Gastrocnemius medialis (tissue), 4 donors: ENCODE data around the gene EPHA5. TPM values are rescaled to one million over a fixed set of nuclear protein-coding genes. Genes with fewer than 3 reads are reported as not detected.

Experiments used
- ATAC-seq, 2 donors: fragments of 150-250 bp; one replicate each; pipeline ENCODE4 v1.9.1; 2016
- DNase-seq, 2 donors: peaks; one replicate each; pipeline ENCODE4 v3.0.0-alpha.2; 2019
- H3K27ac ChIP-seq, 4 donors: fragments of 200-600 bp; sonication (generic); 1 replicate in 1 of 4; 2 replicates in 3 of 4; pipeline ENCODE4 v1.5.1; 2016 to 2018; ENCODE audit warnings: mild to moderate bottlenecking in 2 of 4, moderate library complexity in 1 of 4
- H3K27me3 ChIP-seq, 3 donors: fragments of 200-600 bp; sonication (generic) in 2 of 3; 1 replicate in 1 of 3; 2 replicates in 2 of 3; pipeline versions ENCODE4 v1.5.1 to v1.6.0; 2016 to 2019; ENCODE audit warnings: mild to moderate bottlenecking in 1 of 3, moderate library complexity in 1 of 3
- H3K36me3 ChIP-seq, 2 donors: fragments of 200-600 bp; sonication (generic) in 1 of 2; one replicate each; pipeline ENCODE4 v1.5.1; 2017 to 2018
- H3K4me1 ChIP-seq, 2 donors: fragments of 200-600 bp; sonication (generic) in 1 of 2; one replicate each; pipeline ENCODE4 v1.5.1; 2016 to 2017; ENCODE audit warnings: mild to moderate bottlenecking in 2 of 2
- H3K4me3 ChIP-seq, 4 donors: fragments of 200-600 bp; sonication (generic) in 3 of 4; 1 replicate in 1 of 4; 2 replicates in 3 of 4; pipeline ENCODE4 v1.5.1; 2016 to 2019; ENCODE audit warnings: mild to moderate bottlenecking in 2 of 4
- H3K9me3 ChIP-seq, 3 donors: fragments of 200-600 bp; sonication (generic) in 2 of 3; 1 replicate in 1 of 3; 2 replicates in 2 of 3; pipeline ENCODE4 v1.5.1; 2016 to 2019
- POLR2A ChIP-seq, 2 donors: fragments of 450-650 bp; IDR thresholded peaks; one replicate each; pipeline ENCODE4 v1.6.1; 2017; ENCODE audit warnings: antibody characterized with exemption in 2 of 2, mild to moderate bottlenecking in 2 of 2, moderate library complexity in 2 of 2
- in situ Hi-C, 4 donors: fragments of 200-750 bp; cut with MboI; loops; one replicate each; pipeline versions ENCODE4 v1.15.0 to v1.8.0; 2017; ENCODE audit warnings: low sequenced_read_pairs in 4 of 4
- intact Hi-C: fragments of 100-400 bp; cut with DNase I; formaldehyde crosslinking; loops from one replicate; pipeline ENCODE4 v1.15.1; 2023; ENCODE audit warnings: low total_unique reads
- total RNA-seq, 4 donors: library from RNA; depleted of rRNA; stranded (reverse); fragments of >200 nt; gene quantifications; one replicate each; pipeline versions ENCODE4 v1.1.0 to v1.2.3, GENCODE V29; 2016
- TF ChIP-seq, protein P1 (sequence below), 5 experiments: fragments of 450-650 bp in 3 of 5; fragments of 200-600 bp in 2 of 5; sonication (generic) in 2 of 5; IDR thresholded peaks in 4 of 5; conservative IDR thresholded peaks in 1 of 5; 1 replicate in 4 of 5; 2 replicates in 1 of 5; pipeline ENCODE4 v1.5.1; 2016 to 2019; ENCODE audit warnings: antibody characterized with exemption in 5 of 5, mild to moderate bottlenecking in 3 of 5, moderate library complexity in 3 of 5

The EPHA5 gene
- total RNA-seq, 4 donors from 2014 or later = not detected

DNA sequence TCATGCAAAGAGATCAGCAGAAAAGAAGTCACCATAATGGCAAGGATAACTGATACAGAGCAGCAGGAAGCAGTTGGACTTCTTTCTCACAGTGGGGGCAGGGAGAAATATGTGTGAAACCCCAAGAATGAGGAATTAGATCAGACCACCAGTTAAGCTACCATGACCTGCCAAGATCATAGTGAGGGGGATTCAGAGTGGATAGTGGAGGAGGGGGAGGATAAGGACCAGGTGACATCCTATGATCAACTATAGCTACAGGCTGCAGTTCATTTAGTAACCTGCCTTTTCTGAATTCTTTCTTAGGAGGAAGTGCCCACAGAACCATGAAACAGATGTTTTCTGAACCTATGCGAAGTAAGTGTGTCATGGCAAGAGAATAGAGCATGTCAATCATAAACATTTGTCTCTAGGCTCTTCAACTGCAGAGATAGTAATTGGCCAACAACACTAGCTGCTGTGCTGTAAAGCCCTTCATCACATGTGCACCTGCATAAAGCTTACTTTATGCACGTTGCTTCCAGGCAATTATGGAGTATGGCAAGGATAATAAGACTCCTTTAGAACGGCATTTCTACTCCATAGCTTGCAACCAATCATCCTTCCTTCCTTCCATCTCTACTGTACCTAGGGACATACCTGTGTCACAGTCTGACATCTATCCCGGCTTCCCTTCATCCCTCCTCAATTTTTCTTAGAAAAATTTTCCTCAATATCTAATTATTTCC lies 329.7 kb downstream of the EPHA5 start:
- no peaks in the 10 kb centered on the region for H3K4me1 ChIP-seq
- H3K36me3 ChIP-seq = no peaks in the 10 kb centered on the region
- no peaks in the 10 kb centered on the region for H3K27me3 ChIP-seq
- ATAC-seq (no peak), DNase-seq (no peak)
- TF ChIP-seq, protein P1, sequence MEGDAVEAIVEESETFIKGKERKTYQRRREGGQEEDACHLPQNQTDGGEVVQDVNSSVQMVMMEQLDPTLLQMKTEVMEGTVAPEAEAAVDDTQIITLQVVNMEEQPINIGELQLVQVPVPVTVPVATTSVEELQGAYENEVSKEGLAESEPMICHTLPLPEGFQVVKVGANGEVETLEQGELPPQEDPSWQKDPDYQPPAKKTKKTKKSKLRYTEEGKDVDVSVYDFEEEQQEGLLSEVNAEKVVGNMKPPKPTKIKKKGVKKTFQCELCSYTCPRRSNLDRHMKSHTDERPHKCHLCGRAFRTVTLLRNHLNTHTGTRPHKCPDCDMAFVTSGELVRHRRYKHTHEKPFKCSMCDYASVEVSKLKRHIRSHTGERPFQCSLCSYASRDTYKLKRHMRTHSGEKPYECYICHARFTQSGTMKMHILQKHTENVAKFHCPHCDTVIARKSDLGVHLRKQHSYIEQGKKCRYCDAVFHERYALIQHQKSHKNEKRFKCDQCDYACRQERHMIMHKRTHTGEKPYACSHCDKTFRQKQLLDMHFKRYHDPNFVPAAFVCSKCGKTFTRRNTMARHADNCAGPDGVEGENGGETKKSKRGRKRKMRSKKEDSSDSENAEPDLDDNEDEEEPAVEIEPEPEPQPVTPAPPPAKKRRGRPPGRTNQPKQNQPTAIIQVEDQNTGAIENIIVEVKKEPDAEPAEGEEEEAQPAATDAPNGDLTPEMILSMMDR (IDR thresholded peaks at IDR 0.05 in 4 of 5, conservative IDR thresholded peaks at IDR 0.05 in 1 of 5) = no peak
- no peak for TF ChIP-seq POLR2A (IDR thresholded peaks at IDR 0.05)
- H3K27ac ChIP-seq = no peak overlapping the region
- no peak overlapping the region for H3K4me3 ChIP-seq
- intact Hi-C loops (no loop called here), in situ Hi-C loops (no loop called here)
- H3K9me3 ChIP-seq = no peaks in the 10 kb centered on the region

DNA sequence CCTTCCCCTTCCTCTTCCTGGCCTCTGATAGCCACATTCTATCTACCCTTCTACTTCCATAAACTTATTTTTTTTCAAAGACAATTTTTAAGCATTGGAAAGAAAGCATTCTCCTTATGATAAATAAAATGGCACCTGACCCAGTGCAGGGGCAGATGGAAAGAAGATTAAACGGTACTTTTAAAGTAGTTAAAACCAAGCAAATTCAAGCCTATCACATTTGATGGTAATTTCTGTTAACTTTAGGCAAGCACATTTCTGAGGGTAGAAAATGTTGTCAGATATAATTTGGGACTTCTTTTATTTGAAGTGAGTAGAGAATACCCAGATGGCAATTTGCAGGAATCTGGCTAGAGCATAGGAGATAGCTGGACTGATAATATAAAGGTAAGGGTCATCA lies 332.9 kb downstream of the EPHA5 start:
- Histone ChIP-seq H3K27ac (no peak overlapping the region), H3K4me1 (no peaks in the 10 kb centered on the region), H3K27me3 (no peaks in the 10 kb centered on the region), H3K36me3 (no peaks in the 10 kb centered on the region), H3K4me3 (no peak overlapping the region), H3K9me3 (no peaks in the 10 kb centered on the region)
- TF ChIP-seq, protein P1 (IDR thresholded peaks at IDR 0.05 in 4 of 5, conservative IDR thresholded peaks at IDR 0.05 in 1 of 5) = no peak
- no peak for TF ChIP-seq POLR2A (IDR thresholded peaks at IDR 0.05)
- no peak for DNase-seq
- ATAC-seq = no peak
- in situ Hi-C loops (no loop called here), intact Hi-C loops (no loop called here)

DNA sequence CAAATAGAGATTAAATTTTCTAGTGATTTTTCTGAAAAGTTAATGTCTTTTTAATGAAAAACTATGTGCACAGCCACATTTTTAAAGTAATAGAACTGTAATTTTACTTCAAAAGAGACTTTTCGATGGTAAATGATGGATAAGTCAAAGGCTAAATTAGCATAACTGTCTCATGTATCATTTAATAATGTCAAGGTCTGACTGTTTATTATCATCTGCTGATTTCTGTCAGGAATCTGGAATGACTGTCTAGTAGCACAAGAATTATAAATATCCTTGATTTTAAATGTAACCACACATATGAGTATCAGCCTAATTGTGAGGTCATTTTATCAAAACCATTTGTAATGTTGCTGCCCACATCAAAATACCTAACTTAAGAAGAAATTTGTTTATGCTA lies 333.8 kb downstream of the EPHA5 start:
- Histone ChIP-seq H3K27ac (no peak overlapping the region), H3K9me3 (no peaks in the 10 kb centered on the region), H3K27me3 (no peaks in the 10 kb centered on the region), H3K36me3 (no peaks in the 10 kb centered on the region), H3K4me1 (no peaks in the 10 kb centered on the region), H3K4me3 (no peak overlapping the region)
- intact Hi-C loops (no loop called here), in situ Hi-C loops (no loop called here)
- no peak for ATAC-seq
- TF ChIP-seq POLR2A (IDR thresholded peaks at IDR 0.05) = no peak
- TF ChIP-seq, protein P1 (IDR thresholded peaks at IDR 0.05 in 4 of 5, conservative IDR thresholded peaks at IDR 0.05 in 1 of 5) = no peak
- DNase-seq = no peak

DNA sequence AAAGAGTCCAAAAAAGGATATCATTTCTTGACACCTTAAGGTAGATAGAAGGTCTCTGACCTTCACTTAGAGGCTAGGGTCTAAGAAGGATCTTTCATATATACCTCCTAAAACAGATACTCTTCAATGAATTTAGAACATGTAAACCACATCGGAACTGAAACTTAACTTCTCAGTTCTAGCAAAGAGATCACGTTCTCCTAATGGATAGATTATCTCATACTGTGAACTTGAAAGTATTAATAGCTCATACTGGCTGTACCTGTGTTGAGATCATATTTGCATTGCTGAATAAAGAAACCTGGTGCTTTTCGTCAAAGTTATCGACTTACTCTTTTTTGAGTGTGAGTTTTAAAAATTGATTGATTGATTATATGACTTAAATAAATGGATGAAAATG lies 353.8 kb downstream of the EPHA5 start:
- Histone ChIP-seq H3K36me3 (no peaks in the 10 kb centered on the region), H3K27me3 (no peaks in the 10 kb centered on the region), H3K27ac (no peak overlapping the region), H3K4me3 (no peak overlapping the region), H3K4me1 (no peaks in the 10 kb centered on the region), H3K9me3 (no peaks in the 10 kb centered on the region)
- intact Hi-C loops (no loop called here), in situ Hi-C loops (no loop called here)
- TF ChIP-seq, protein P1 (IDR thresholded peaks at IDR 0.05 in 4 of 5, conservative IDR thresholded peaks at IDR 0.05 in 1 of 5) = no peak
- TF ChIP-seq POLR2A (IDR thresholded peaks at IDR 0.05) = no peak
- ATAC-seq (no peak), DNase-seq (no peak)

DNA sequence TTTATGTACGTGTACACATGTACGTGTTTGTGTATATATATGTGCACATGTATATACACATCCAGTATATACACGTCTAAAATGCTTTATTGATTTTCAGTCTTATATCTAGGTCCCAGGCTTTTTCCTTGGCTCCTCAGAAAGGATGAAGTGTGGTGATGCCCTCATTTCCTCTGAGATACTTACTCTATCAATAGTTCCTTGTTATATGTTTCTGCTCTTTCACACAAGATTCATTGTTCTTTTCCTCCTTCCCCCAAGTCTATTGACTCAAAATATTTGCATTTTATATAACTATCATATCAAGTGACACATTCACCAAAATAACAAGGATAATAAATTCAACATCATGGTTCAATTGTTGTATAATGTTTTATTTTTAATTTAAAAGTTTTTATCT lies 359.2 kb downstream of the EPHA5 start:
- Histone ChIP-seq H3K27me3 (no peaks in the 10 kb centered on the region), H3K27ac (no peak overlapping the region), H3K9me3 (no peaks in the 10 kb centered on the region), H3K36me3 (no peaks in the 10 kb centered on the region), H3K4me3 (no peak overlapping the region), H3K4me1 (no peaks in the 10 kb centered on the region)
- in situ Hi-C loops (no loop called here), intact Hi-C loops (no loop called here)
- no peak for DNase-seq
- no peak for ATAC-seq
- TF ChIP-seq POLR2A (IDR thresholded peaks at IDR 0.05) = no peak
- TF ChIP-seq, protein P1 (IDR thresholded peaks at IDR 0.05 in 4 of 5, conservative IDR thresholded peaks at IDR 0.05 in 1 of 5) = no peak
